ENCODE results near the gene LSS. TPM values are rescaled to one million over a fixed set of nuclear protein-coding genes. Genes with fewer than 3 reads are reported as not detected.

Gene LSS
- total and polyA plus RNA-seq, 4 donors, result 27.6 to 194 (median 89.3) TPM

GRCh38 chr21:46150491-46151121, 78.0 kb downstream of the LSS start:
- Histone ChIP-seq H3K27me3 (ENCODE audit: control insufficient read depth in 4 of 4, insufficient read depth in 4 of 4, low read length in 3 of 4) (no peaks in the 10 kb centered on the region), H3K36me3 (ENCODE audit: control insufficient read depth in 4 of 4, insufficient read depth in 3 of 4, low read depth in 1 of 4, low read length in 3 of 4) (peaks cover 18 to 34% (median 25%) of the 10 kb centered on the region in 4 donors), H3K4me3 (ENCODE audit: low read depth in 1 of 3, low read length in 3 of 3) (no peak overlapping the region), H3K27ac (ENCODE audit: low read depth in 1 of 2, low read length in 2 of 2) (no peak overlapping the region), H3K9ac (ENCODE audit: low read depth in 1 of 2, low read length in 2 of 2) (no peak overlapping the region), H3K4me1 (ENCODE audit: control insufficient read depth in 4 of 4, insufficient read depth in 4 of 4, low read length in 3 of 4) (peaks cover 2 to 30% (median 11%) of the 10 kb centered on the region in 4 donors), H3K9me3 (ENCODE audit: control insufficient read depth in 4 of 4, low read length in 3 of 4) (no peaks in the 10 kb centered on the region)
- peak; percentile 34 for DNase-seq (ENCODE audit: low spot score)
- 84% methylated on average over 24 of the region's 24 CpGs for WGBS
- TF ChIP-seq FOXA1 (IDR thresholded peaks at IDR 0.05), result no peak
- TF ChIP-seq HNF4G (IDR thresholded peaks at IDR 0.05), result no peak
- TF ChIP-seq TAF1 (conservative IDR thresholded peaks at IDR 0.05), result no peak
- TF ChIP-seq ATF3 (IDR thresholded peaks at IDR 0.05), result no peak
- no peak for TF ChIP-seq RXRA (IDR thresholded peaks at IDR 0.05)
- no peak for TF ChIP-seq ZBTB33 (IDR thresholded peaks at IDR 0.05)
- TF ChIP-seq MAX (IDR thresholded peaks at IDR 0.05), result no peak
- no peak for TF ChIP-seq EGR1 (IDR thresholded peaks at IDR 0.05; ENCODE audit: low read depth in 2 of 2)
- TF ChIP-seq FOXA2 (IDR thresholded peaks at IDR 0.05), result no peak
- TF ChIP-seq HNF4A (conservative IDR thresholded peaks at IDR 0.05), result no peak
- TF ChIP-seq JUND (IDR thresholded peaks at IDR 0.05), result no peak
- TF ChIP-seq NR2F2 (IDR thresholded peaks at IDR 0.05), result no peak
- TF ChIP-seq GABPA (IDR thresholded peaks at IDR 0.05 in 1 of 2, conservative IDR thresholded peaks at IDR 0.05 in 1 of 2), result no peak

- H3K36me3 ChIP-seq (ENCODE audit: control insufficient read depth in 4 of 4, insufficient read depth in 3 of 4, low read depth in 1 of 4, low read length in 3 of 4), result peaks cover 21 to 34% (median 25%) of the 10 kb centered on the region in 4 donors
- no peak overlapping the region for H3K9ac ChIP-seq (ENCODE audit: low read depth in 1 of 2, low read length in 2 of 2)
- H3K27ac ChIP-seq (ENCODE audit: low read depth in 1 of 2, low read length in 2 of 2), result no peak overlapping the region
- TF ChIP-seq HNF4G (IDR thresholded peaks at IDR 0.05), result no peak
- TF ChIP-seq FOXA2 (IDR thresholded peaks at IDR 0.05), result no peak
- TF ChIP-seq RAD21 (IDR thresholded peaks at IDR 0.05), result no peak
- 78% methylated on average over 19 of the region's 19 CpGs for WGBS
- DNase-seq (ENCODE audit: low spot score), result no peak
- no peaks in the 10 kb centered on the region for H3K27me3 ChIP-seq (ENCODE audit: control insufficient read depth in 4 of 4, insufficient read depth in 4 of 4, low read length in 3 of 4)
- H3K4me3 ChIP-seq (ENCODE audit: low read depth in 1 of 3, low read length in 3 of 3), result no peak overlapping the region
- peaks cover 2 to 28% (median 10%) of the 10 kb centered on the region in 4 donors for H3K4me1 ChIP-seq (ENCODE audit: control insufficient read depth in 4 of 4, insufficient read depth in 4 of 4, low read length in 3 of 4)
- no peaks in the 10 kb centered on the region for H3K9me3 ChIP-seq (ENCODE audit: control insufficient read depth in 4 of 4, low read length in 3 of 4)
Observed at GRCh38 chr21:46150073-46150472, 78.5 kb downstream of the LSS start.

GRCh38 chr21:46149205-46149901, 79.2 kb downstream of the LSS start:
- DNase-seq (ENCODE audit: low spot score), result no peak
- WGBS, result 73% methylated on average over 22 of the region's 22 CpGs
- no peak for TF ChIP-seq NR2F2 (IDR thresholded peaks at IDR 0.05)
- no peak for TF ChIP-seq CTCF (IDR thresholded peaks at IDR 0.05; ENCODE audit: low read depth, low read length, missing input control)
- no peak for TF ChIP-seq RAD21 (IDR thresholded peaks at IDR 0.05)
- TF ChIP-seq SP1 (IDR thresholded peaks at IDR 0.05), result no peak
- no peak for TF ChIP-seq YY1 (IDR thresholded peaks at IDR 0.05)
- TF ChIP-seq GABPA (IDR thresholded peaks at IDR 0.05 in 1 of 2, conservative IDR thresholded peaks at IDR 0.05 in 1 of 2), result no peak
- TF ChIP-seq REST (IDR thresholded peaks at IDR 0.05), result no peak
- no peak for TF ChIP-seq HNF4G (IDR thresholded peaks at IDR 0.05)
- no peak for TF ChIP-seq MAX (IDR thresholded peaks at IDR 0.05)
- no peak for TF ChIP-seq ATF3 (IDR thresholded peaks at IDR 0.05)
- TF ChIP-seq EGR1 (IDR thresholded peaks at IDR 0.05; ENCODE audit: low read depth in 2 of 2), result no peak

More at GRCh38 chr21:46149205-46149901, 79.2 kb downstream of the LSS start:
- Histone ChIP-seq H3K9ac (ENCODE audit: low read depth in 1 of 2, low read length in 2 of 2) (no peak overlapping the region), H3K4me3 (ENCODE audit: low read depth in 1 of 3, low read length in 3 of 3) (no peak overlapping the region), H3K9me3 (ENCODE audit: control insufficient read depth in 4 of 4, low read length in 3 of 4) (peaks cover 0 to 3% (median 0%) of the 10 kb centered on the region in 4 donors), H3K27ac (ENCODE audit: low read depth in 1 of 2, low read length in 2 of 2) (no peak overlapping the region), H3K36me3 (ENCODE audit: control insufficient read depth in 4 of 4, insufficient read depth in 3 of 4, low read depth in 1 of 4, low read length in 3 of 4) (peaks cover 25 to 38% (median 29%) of the 10 kb centered on the region in 4 donors), H3K4me1 (ENCODE audit: control insufficient read depth in 4 of 4, insufficient read depth in 4 of 4, low read length in 3 of 4) (peaks cover 2 to 24% (median 10%) of the 10 kb centered on the region in 4 donors), H3K27me3 (ENCODE audit: control insufficient read depth in 4 of 4, insufficient read depth in 4 of 4, low read length in 3 of 4) (no peaks in the 10 kb centered on the region)
